ENCODE data around the gene ZFHX3. TPM values are rescaled to one million over a fixed set of nuclear protein-coding genes. Genes with fewer than 3 reads are reported as not detected.
"Not testable (repeated sequence)": the region's sequence is repeated elsewhere in the genome, so short reads cannot be mapped to it uniquely, and the experiment has no call there.

The ZFHX3 gene
- total RNA-seq, 1 donor from 2014 or later, result 40.1 TPM

- Mint-ChIP-seq H3K27me3 (ENCODE audit: low read depth) (no peaks in the 10 kb centered on the region), H3K9me3 (no peaks in the 10 kb centered on the region)
- DNase-seq (ENCODE audit: low read depth, low spot score), result no peak
These were observed 37.7 kb downstream of the ZFHX3 start for GRCh38 chr16:73010150-73010676.

GRCh38 chr16:73009710-73010109, 38.2 kb downstream of the ZFHX3 start:
- H3K27me3 Mint-ChIP-seq (ENCODE audit: low read depth); H3K9me3 Mint-ChIP-seq; H3K27ac Mint-ChIP-seq (ENCODE audit: unreplicated experiment); H3K4me3 Mint-ChIP-seq; H3K36me3 Mint-ChIP-seq (ENCODE audit: low read depth); DNase-seq (ENCODE audit: low read depth, low spot score): not testable (repeated sequence)
- H3K4me1 Mint-ChIP-seq, result peaks cover 51% of the 10 kb centered on the region

More at GRCh38 chr16:73010150-73010676, 37.7 kb downstream of the ZFHX3 start:
- no peaks in the 10 kb centered on the region for H3K36me3 Mint-ChIP-seq (ENCODE audit: low read depth)
- peak overlapping the region; percentile 62 for H3K27ac Mint-ChIP-seq (ENCODE audit: unreplicated experiment)
- peaks cover 51% of the 10 kb centered on the region for H3K4me1 Mint-ChIP-seq
- H3K4me3 Mint-ChIP-seq, result peak overlapping the region; percentile 41
- TF ChIP-seq CTCF (conservative IDR thresholded peaks at IDR 0.05), result no peak

GRCh38 chr16:73006026-73006425, 41.9 kb downstream of the ZFHX3 start:
- Mint-ChIP-seq H3K27ac (ENCODE audit: unreplicated experiment) (no peak overlapping the region), H3K4me1 (peaks cover 49% of the 10 kb centered on the region), H3K9me3 (no peaks in the 10 kb centered on the region), H3K27me3 (ENCODE audit: low read depth) (no peaks in the 10 kb centered on the region), H3K36me3 (ENCODE audit: low read depth) (peaks cover 3% of the 10 kb centered on the region), H3K4me3 (no peak overlapping the region)
- TF ChIP-seq CTCF (conservative IDR thresholded peaks at IDR 0.05), result no peak
- DNase-seq (ENCODE audit: low read depth, low spot score), result no peak

GRCh38 chr16:73002866-73003265, 45.1 kb downstream of the ZFHX3 start:
- TF ChIP-seq CTCF (conservative IDR thresholded peaks at IDR 0.05), result no peak
- peaks cover 50% of the 10 kb centered on the region for H3K4me1 Mint-ChIP-seq
- DNase-seq (ENCODE audit: low read depth, low spot score), result no peak
- no peak overlapping the region for H3K27ac Mint-ChIP-seq (ENCODE audit: unreplicated experiment)
- peaks cover 4% of the 10 kb centered on the region for H3K36me3 Mint-ChIP-seq (ENCODE audit: low read depth)
- H3K27me3 Mint-ChIP-seq (ENCODE audit: low read depth), result no peaks in the 10 kb centered on the region
- H3K9me3 Mint-ChIP-seq, result no peaks in the 10 kb centered on the region
- H3K4me3 Mint-ChIP-seq, result no peak overlapping the region

- Mint-ChIP-seq H3K9me3 (no peaks in the 10 kb centered on the region), H3K4me1 (peaks cover 57% of the 10 kb centered on the region), H3K27me3 (ENCODE audit: low read depth) (no peaks in the 10 kb centered on the region), H3K36me3 (ENCODE audit: low read depth) (peaks cover 4% of the 10 kb centered on the region), H3K4me3 (peak overlapping the region; percentile 81), H3K27ac (ENCODE audit: unreplicated experiment) (peak overlapping the region; percentile 68)
- no peak for TF ChIP-seq CTCF (conservative IDR thresholded peaks at IDR 0.05)
- DNase-seq (ENCODE audit: low read depth, low spot score), result no peak
These were observed 46.9 kb downstream of the ZFHX3 start for GRCh38 chr16:73000907-73001521.
